SIG-M5 (cell line): ENCODE results near the gene CHMP6.

ENCODE experiments used
- DNase-seq: peaks from one replicate; lab custom pipeline; 2025; lab: John Stamatoyannopoulos, UW

CHMP6 gene

GRCh38 chr17:81030741-81031565 is 39.3 kb downstream of the CHMP6 start:
- no peak for DNase-seq

DNA sequence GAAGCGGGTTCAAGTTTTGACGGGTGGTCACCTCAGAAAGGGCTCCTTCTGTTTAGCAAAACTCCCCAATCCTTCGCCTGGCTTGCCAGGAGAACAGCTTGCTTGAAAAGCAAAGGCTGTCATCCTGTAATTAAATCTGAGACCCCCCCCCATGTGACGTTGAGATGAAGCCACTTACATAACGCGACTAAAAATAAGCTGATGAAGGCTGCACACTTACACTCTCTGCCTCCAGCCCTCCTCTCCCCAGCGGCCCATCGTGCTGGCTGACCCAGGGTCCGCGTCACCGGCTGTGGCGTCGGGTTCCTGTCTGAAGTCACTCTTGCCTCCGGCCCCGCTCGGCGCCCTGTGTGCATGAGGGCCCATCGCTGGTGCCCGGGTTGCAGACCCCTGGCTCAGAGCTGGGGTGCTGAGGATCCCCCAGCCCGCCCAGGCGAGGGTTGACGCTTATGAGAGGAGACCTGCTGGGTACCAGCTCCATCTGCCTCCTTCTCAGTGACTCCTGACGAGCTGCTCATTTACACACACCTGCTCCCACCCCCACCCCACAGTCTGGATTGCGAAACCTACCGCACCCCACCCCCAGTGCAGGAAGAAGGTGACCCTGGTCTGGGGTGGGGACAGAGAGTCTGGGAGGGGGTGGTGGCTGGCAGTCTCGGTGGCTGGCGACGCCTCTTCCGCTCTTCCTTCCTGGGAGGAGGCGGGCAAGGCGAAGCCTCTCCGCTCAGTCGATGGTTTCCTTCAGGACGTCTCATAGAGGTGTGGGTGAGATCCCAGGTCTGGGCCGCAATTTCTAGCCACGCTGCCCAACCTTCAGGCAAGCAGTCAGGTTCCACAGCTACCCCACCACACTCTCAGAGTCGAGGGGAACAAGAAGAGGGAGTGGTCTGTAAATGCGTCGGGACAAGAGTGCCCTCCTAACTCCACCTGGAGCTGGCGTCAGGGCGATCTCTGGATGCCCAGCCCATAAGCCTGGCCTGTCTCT is 40.2 kb downstream of the CHMP6 start:
- DNase-seq, result no peak

DNA sequence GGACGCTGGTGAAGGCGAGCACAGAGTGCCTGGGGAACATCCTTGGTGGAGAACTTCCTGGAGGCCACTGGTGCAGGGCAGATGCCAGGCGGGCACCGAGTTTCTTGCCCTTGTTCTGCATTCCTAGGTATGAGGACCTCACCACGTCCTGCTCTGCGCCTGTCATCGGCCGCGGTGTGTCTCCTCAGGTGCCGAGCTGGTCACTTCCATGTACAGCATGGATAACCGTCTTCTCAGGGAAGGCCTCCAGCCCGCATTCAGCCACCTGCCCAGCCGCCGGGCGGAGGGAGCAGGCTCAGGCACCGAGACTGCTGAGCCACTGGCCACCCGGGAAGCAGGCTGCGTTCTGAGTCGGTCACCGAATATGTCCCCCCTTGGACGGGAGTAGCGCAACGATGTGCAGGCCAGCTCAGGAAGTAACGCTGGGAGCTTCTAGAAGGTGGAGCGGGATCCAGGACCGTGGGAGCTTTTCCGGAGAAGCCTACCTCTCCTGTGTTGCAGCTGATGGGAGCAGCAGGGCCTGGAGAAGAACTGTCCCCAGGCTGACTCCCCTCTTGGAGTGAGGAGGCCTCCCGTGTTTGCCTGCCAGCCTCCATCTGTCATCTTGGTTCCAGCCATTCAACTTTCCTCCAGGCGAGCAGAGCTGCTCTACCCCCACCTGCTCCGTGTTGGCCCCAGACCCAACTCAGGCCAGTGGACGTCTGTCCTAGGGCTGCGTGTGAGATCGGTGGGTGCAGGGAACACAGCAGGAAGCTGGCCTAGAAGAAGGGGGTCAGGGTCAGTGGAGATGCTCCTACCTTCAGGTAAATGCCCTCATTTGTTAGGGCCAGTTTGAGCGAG is 41.2 kb downstream of the CHMP6 start:
- DNase-seq, result no peak

DNA sequence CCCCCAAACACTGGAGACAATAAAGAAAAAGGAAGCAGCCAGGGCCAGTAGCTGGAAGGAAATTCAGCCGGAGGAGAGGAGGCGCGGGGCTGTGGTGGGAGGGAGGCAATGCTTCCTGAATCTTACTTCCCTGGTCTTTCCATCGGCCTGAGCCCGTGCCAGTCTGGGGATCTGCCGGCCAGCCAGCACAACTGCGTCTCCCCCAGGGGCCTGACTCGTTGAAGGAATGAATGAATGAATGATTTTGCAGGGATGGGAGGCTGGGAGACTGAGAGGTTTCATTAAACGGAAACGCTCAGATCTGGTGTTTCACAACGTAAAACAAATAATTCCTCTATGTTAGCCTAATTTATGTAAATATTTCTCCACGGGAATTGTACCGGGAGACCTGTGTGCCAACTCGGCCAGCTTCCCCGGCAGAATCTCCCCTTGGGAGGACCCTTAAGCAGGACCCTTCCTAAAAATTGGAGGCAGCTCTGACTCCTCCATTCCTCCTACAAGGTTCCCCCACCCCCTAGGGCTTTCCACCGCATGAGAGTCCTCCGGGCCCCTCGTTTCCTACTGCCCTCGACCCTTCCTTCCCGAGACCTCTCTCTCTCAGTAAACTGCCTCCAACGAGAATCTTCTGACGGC is 42.0 kb downstream of the CHMP6 start:
- no peak for DNase-seq

DNA sequence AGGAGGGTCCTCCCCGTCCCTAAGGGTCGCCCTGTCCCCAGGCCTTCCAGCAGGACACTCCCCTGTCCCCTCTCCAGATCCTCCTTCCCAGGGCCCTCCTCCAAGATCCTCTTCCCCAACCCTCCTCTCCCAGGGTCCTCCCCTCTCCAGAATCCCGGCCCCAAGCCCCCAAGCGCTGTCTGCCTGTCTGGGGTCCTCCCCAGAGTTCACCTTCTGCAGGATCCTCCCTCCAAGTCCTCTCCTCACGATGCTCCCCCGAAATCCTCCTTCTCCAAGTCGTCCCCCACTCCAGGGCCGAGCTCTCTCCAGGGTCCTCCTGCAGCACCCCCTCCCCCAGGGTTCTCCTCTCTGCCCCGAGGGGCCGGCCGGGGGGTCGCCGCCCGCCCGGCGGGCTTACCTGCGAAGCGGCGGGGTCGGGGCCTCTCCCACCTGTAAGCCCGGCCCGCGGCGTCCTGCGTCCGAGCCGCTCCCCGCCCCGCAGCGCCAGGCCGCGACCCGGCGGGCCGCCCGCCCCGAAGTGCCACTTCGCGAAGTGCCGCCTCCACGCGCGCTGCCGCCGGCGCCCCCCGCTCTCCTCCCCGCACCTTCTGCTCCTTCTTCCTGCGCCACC is 42.6 kb downstream of the CHMP6 start:
- no peak for DNase-seq

- no peak for DNase-seq
Measured at GRCh38 chr17:81034779-81035520, 43.3 kb downstream of the CHMP6 start, which contains the start of gene BAIAP2. BAIAP2 (plus strand) TSS chr17:81035151; CDS start chr17:81035255, 104 bp downstream.

DNA sequence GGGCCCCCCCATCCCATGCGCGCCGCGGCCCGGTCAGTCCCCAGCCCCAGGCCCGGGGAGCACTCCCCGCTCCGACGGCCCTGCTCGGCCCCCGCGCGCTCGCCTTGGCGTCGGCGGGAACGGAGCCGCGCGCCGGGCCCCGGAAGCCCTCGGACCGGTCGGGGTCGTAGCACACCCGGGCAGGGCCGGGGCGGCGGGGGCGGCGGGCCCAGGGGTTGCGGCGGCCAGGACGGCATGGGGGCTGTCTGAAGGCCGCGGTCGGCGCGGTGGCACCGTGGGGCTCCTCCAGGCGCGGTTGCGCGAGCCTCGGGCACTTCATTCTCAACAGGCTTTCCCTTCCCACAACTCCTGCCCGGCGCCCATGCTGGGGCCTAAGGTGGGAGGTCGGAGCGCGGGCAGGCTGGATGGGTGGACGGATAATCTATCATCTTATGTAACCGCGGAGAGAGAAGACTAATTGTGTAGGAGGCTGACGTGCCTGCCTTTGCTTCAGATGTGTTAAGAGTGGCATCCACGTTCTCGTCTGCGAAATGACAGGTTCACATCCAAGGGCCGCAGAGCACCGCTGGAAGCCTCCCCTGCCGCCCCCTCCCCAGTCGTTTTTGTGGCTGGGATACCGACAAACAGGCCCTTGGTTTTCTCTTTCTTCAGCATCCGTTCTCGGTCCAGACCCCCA is 44.0 kb downstream of the CHMP6 start:
- no peak for DNase-seq

- no peak for DNase-seq
Measured at GRCh38 chr17:81036197-81036941, 44.7 kb downstream of the CHMP6 start.

DNA sequence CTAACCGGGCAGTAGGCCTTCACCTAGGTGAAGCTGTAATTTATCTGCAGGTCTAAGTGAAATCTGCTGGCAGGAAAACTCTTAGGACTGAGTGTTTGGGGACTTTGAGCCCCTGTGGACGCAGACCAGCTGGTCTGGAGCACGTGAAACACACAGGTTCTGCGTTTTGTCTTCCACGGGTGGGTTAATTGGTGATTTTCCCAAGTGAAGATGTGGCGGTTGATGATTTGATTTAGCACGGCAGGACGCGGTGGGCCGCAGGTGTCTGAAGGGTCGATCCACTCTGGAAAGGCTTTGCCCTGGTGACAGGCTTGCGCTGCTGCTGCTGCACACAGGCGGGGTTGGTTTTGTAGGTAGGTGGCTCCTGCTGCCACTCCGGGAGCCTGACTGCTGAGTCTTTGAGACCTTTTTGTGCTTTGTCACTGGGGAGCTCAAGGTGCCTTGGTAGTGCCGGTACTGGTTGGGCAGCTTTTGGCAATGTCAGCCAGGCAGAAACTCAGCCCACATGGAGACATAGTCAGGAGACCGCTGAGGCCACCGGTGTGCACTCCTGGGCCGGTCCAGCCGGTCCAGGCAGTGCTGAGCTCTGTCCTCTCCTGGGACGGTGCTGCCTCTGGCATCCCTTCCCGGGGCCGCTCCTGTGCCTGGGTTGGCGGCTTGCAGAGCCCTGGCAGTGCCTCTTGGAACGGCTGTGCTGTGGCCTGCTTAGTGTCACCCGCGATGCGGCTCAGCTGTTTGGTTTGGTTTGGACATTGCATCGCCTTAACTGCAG is 45.6 kb downstream of the CHMP6 start:
- no peak for DNase-seq

- DNase-seq, result no peak
Measured at GRCh38 chr17:81037798-81038733, 46.4 kb downstream of the CHMP6 start.

DNA sequence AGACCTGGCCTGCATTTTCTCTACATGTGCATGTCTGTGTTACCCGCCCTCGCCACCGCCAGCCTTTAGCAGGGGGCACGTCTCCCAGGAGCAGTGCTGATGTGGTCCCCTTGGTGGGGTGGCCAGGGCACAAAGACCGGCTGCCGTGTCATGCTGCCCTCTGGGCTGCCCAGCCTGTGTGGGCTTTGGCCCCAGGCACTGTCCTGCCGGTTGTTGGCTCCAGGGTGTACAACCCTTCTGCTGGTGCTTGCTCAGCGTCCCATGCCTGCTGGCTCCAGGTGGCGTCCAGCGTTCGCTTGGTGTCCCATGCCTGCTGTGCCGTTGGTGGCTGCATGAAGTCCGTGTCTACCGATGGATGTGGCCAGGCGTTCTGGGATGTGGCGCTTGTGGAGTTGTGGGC is 47.5 kb downstream of the CHMP6 start:
- DNase-seq, result no peak

DNA sequence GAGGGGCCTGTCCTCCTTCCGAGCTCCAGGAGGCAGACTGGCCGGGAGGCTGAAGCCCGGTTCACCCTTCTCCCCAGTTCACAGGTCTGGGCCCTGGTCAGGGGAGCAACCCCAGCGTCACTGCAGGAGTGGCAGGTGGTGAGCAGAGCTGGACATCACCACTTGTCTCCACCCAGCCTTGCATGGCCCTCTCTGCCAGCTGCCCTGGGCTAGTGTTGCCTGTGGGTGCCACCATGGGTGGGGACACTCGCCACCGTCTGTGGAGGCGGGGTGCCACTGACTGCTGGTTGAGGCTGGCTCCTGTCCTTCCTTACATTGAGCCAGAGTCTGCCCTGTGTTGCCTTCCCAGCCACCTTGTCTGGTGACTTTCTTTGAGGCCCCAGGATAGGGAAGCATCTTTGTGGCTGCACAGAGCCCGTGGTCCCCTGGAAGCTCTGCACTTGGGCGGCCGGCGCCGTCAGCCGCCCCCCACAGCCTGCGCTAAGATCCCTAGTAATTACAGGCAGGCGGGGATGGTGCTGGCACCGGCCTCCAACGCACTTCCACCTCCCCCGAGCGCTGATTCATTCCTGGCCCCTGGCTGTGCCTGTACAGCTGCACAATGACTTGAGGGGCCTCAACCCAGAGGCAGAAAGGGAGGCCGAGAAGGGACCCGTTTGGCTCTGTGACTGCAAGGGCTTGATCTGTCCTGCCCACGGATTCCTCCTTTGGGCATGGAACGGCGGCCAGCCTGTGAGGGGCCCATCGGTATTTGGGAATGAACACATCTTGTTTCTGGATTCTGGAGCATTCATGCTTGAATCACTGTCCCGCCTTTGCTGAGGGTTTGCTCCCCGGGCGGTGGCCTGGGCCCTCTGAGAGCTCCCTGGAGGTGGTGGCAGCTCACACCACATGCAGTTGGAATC is 48.5 kb downstream of the CHMP6 start:
- DNase-seq, result no peak

- DNase-seq, result no peak
Measured at GRCh38 chr17:81040791-81041337, 49.2 kb downstream of the CHMP6 start.

- no peak for DNase-seq
Measured at GRCh38 chr17:81042606-81043005, 51.0 kb downstream of the CHMP6 start.

DNA sequence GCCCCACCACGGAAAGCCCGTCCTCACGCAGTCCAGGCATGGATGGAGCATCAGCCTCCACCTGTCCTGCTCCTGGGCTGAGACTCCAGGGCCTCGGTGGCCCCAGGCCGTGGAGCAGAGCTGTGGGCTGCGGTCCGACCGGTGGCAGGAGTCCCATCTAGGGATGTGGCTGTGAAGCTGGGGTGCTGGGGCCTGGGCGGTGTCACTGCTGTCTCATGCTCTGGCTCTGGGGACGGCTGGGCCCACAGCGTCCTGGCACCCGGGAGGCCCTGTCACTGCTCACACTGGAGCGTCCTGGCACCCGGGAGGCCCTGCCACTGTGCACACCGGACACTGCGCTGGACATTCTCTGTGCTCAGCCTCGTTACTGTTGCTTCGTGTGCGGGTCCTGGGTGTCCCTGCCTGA is 51.7 kb downstream of the CHMP6 start:
- no peak for DNase-seq
